SHP77 treated with DMSO at 0.1 percent for 48 hours (cell line): Measurements from ENCODE around the gene NOS2.
"Not testable (repeated sequence)": the region's sequence is repeated elsewhere in the genome, so short reads cannot be mapped to it uniquely, and the experiment has no call there.

Experiments
- DNase-seq: peaks from one replicate; lab custom pipeline; 2025; lab: John Stamatoyannopoulos, UW

Gene NOS2

GRCh38 chr17:27783440-27784350 is 16.6 kb downstream of the NOS2 start:
- DNase-seq: no peak

- DNase-seq: no peak
Measured at GRCh38 chr17:27782791-27783206, 17.5 kb downstream of the NOS2 start.

- no peak for DNase-seq
Measured at GRCh38 chr17:27780828-27781404, 19.4 kb downstream of the NOS2 start.

- DNase-seq: no peak
Measured at GRCh38 chr17:27780092-27780827, 20.1 kb downstream of the NOS2 start.

- no peak for DNase-seq
Measured at GRCh38 chr17:27778183-27778582, 22.1 kb downstream of the NOS2 start.

- no peak for DNase-seq
Measured at GRCh38 chr17:27776882-27777624, 23.3 kb downstream of the NOS2 start.

GRCh38 chr17:27771586-27771985 is 28.7 kb downstream of the NOS2 start:
- DNase-seq: no peak

GRCh38 chr17:27770877-27771276 is 29.5 kb downstream of the NOS2 start:
- DNase-seq: no peak

GRCh38 chr17:27768858-27769410 is 31.4 kb downstream of the NOS2 start:
- DNase-seq: no peak

- no peak for DNase-seq
Measured at GRCh38 chr17:27766438-27766837, 33.9 kb downstream of the NOS2 start.

GRCh38 chr17:27765353-27765752 is 35.0 kb downstream of the NOS2 start:
- DNase-seq: no peak

GRCh38 chr17:27764589-27764988 is 35.7 kb downstream of the NOS2 start:
- no peak for DNase-seq

- DNase-seq: no peak
Measured at GRCh38 chr17:27762527-27763305, 37.6 kb downstream of the NOS2 start.

- DNase-seq: not testable (repeated sequence)
Measured at GRCh38 chr17:27760931-27761330, 39.4 kb downstream of the NOS2 start.

GRCh38 chr17:27760069-27760885 is 40.1 kb downstream of the NOS2 start:
- DNase-seq: no peak

GRCh38 chr17:27759528-27759927 is 40.8 kb downstream of the NOS2 start:
- no peak for DNase-seq

- DNase-seq: peak; percentile 2
Measured at GRCh38 chr17:27756467-27757371, 43.6 kb downstream of the NOS2 start.

GRCh38 chr17:27755706-27756466 is 44.4 kb downstream of the NOS2 start:
- no peak for DNase-seq
